ENCODE measurements around the gene ESRRB. TPM values are rescaled to one million over a fixed set of nuclear protein-coding genes. Genes with fewer than 3 reads are reported as not detected.

Gene ESRRB
- total and polyA plus RNA-seq, 2 experiments from 2014 or later: 6.6 to 11.0 TPM

- Histone ChIP-seq H3K27ac (no peak overlapping the region), H3K9me3 (ENCODE audit: low read depth) (no peaks in the 10 kb centered on the region), H3K4me1 (ENCODE audit: low read depth) (peaks cover 19% of the 10 kb centered on the region), H3K4me3 (no peak overlapping the region), H3K27me3 (no peaks in the 10 kb centered on the region), H3K36me3 (no peaks in the 10 kb centered on the region)
- DNase-seq (ENCODE audit: low read depth in 1 of 2, low spot score in 1 of 2): no peak
- TF ChIP-seq CTCF (IDR thresholded peaks at IDR 0.05; ENCODE audit: low read depth, low read length): no peak
Observed at GRCh38 chr14:76462330-76462729, 86.4 kb downstream of the ESRRB start.

- TF ChIP-seq CTCF (IDR thresholded peaks at IDR 0.05; ENCODE audit: low read depth, low read length): no peak
Observed at GRCh38 chr14:76463105-76463504, 87.2 kb downstream of the ESRRB start.

GRCh38 chr14:76464856-76465255, 88.9 kb downstream of the ESRRB start:
- Histone ChIP-seq H3K36me3 (no peaks in the 10 kb centered on the region), H3K4me1 (ENCODE audit: low read depth) (peaks cover 27% of the 10 kb centered on the region), H3K4me3 (no peak overlapping the region), H3K9me3 (ENCODE audit: low read depth) (no peaks in the 10 kb centered on the region), H3K27me3 (no peaks in the 10 kb centered on the region), H3K27ac (peak overlapping the region; percentile 4)
- no peak for TF ChIP-seq CTCF (IDR thresholded peaks at IDR 0.05; ENCODE audit: low read depth, low read length)
- DNase-seq (ENCODE audit: low read depth in 1 of 2, low spot score in 1 of 2): peak in 1 of 2 donors; percentile 39

More at GRCh38 chr14:76463105-76463504, 87.2 kb downstream of the ESRRB start:
- Histone ChIP-seq H3K4me1 (ENCODE audit: low read depth) (peaks cover 27% of the 10 kb centered on the region), H3K4me3 (no peak overlapping the region), H3K36me3 (no peaks in the 10 kb centered on the region), H3K27ac (no peak overlapping the region), H3K9me3 (ENCODE audit: low read depth) (no peaks in the 10 kb centered on the region), H3K27me3 (no peaks in the 10 kb centered on the region)
- DNase-seq (ENCODE audit: low read depth in 1 of 2, low spot score in 1 of 2): peak in 1 of 2 donors; percentile 6

- H3K4me3 ChIP-seq: no peak overlapping the region
- H3K4me1 ChIP-seq (ENCODE audit: low read depth): peaks cover 27% of the 10 kb centered on the region
- no peaks in the 10 kb centered on the region for H3K9me3 ChIP-seq (ENCODE audit: low read depth)
- no peak overlapping the region for H3K27ac ChIP-seq
- no peak for TF ChIP-seq CTCF (IDR thresholded peaks at IDR 0.05; ENCODE audit: low read depth, low read length)
- no peaks in the 10 kb centered on the region for H3K27me3 ChIP-seq
- no peak for DNase-seq (ENCODE audit: low read depth in 1 of 2, low spot score in 1 of 2)
- H3K36me3 ChIP-seq: no peaks in the 10 kb centered on the region
Observed at GRCh38 chr14:76465664-76466063, 89.7 kb downstream of the ESRRB start.

GRCh38 chr14:76467711-76468155, 91.8 kb downstream of the ESRRB start:
- DNase-seq (ENCODE audit: low read depth in 1 of 2, low spot score in 1 of 2): no peak
- H3K4me3 ChIP-seq: no peak overlapping the region
- H3K9me3 ChIP-seq (ENCODE audit: low read depth): no peaks in the 10 kb centered on the region
- peak overlapping the region; percentile 60 for H3K27ac ChIP-seq
- TF ChIP-seq CTCF (IDR thresholded peaks at IDR 0.05; ENCODE audit: low read depth, low read length): no peak
- no peaks in the 10 kb centered on the region for H3K36me3 ChIP-seq
- peaks cover 43% of the 10 kb centered on the region for H3K4me1 ChIP-seq (ENCODE audit: low read depth)
- H3K27me3 ChIP-seq: no peaks in the 10 kb centered on the region
